ENCODE data around the gene LGI2. TPM values are rescaled to one million over a fixed set of nuclear protein-coding genes. Genes with fewer than 3 reads are reported as not detected.

Gene LGI2
- total RNA-seq, 1 donor from 2014 or later: 20.5 TPM

DNA sequence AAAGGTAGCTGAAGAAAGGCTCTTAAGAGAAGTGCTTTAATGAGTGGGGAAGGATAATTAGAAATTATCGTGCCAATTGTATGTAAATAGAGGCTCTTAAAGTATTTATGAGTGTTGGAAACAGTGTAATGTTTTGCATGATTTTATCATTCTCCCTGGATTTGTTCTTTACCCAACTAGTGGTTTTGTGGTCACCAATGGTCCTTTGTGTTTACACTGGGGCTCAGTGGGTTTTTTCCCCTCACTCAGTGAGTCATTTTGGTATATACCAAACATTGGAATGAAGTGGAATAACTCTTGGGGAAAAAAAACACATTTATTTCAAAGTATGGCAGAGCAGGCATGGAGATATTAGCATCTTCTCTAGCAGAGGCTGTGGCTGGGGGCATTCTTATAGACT is 20.8 kb upstream of the LGI2 start:
- H3K27ac Mint-ChIP-seq (ENCODE audit: unreplicated experiment): no peak overlapping the region

DNA sequence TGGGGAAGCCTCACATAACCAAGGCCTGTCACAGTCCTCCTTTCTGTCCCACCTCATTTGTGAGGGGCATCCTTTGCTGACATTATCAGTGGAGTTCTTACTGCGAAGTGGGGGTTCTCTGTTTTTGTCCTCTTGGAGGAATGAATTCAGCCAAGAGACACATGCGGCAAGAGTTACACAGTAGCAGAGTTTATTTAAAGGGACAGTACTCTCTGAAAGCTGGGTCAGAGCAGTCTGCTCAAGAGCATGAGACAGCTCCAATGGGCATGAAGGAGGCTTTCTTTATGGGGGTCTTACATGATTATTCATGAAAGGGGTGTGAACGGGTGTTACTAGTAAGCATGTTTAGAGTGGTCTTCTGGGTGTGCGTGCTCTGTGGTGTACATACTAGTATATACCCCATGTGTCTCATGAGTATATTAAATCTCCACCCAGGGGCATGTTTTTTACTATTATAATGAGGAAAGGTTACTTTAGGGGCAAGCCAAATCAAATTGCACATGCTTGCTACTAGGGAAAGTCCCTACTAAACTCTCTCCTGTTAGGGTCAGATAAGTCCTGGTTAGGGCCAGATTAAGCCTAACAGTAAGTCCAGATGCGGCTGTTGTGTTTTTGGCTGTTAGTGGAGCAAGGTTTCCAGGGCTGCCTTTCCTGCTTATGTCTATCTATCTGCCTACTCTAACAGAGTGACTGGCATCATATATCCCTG is 19.8 kb upstream of the LGI2 start:
- no peaks in the 10 kb centered on the region for H3K36me3 Mint-ChIP-seq (ENCODE audit: unreplicated experiment)
- DNase-seq: no peak
- no peak overlapping the region for H3K4me3 Mint-ChIP-seq (ENCODE audit: unreplicated experiment)
- peaks cover 9% of the 10 kb centered on the region for H3K9me3 Mint-ChIP-seq (ENCODE audit: unreplicated experiment)
- H3K27ac Mint-ChIP-seq (ENCODE audit: unreplicated experiment): no peak overlapping the region
- no peak for TF ChIP-seq CTCF (IDR thresholded peaks at IDR 0.05; ENCODE audit: partially characterized antibody, unreplicated experiment)
- H3K27me3 Mint-ChIP-seq (ENCODE audit: unreplicated experiment): peaks cover 2% of the 10 kb centered on the region
- H3K4me1 Mint-ChIP-seq (ENCODE audit: low read depth, unreplicated experiment): no peaks in the 10 kb centered on the region

More for the DNA sequence above, 20.8 kb upstream of the LGI2 start:
- no peak for TF ChIP-seq CTCF (IDR thresholded peaks at IDR 0.05; ENCODE audit: partially characterized antibody, unreplicated experiment)
- no peak overlapping the region for H3K4me3 Mint-ChIP-seq (ENCODE audit: unreplicated experiment)
- no peaks in the 10 kb centered on the region for H3K36me3 Mint-ChIP-seq (ENCODE audit: unreplicated experiment)
- H3K4me1 Mint-ChIP-seq (ENCODE audit: low read depth, unreplicated experiment): no peaks in the 10 kb centered on the region
- H3K27me3 Mint-ChIP-seq (ENCODE audit: unreplicated experiment): peaks cover 2% of the 10 kb centered on the region
- no peak for DNase-seq
- peaks cover 8% of the 10 kb centered on the region for H3K9me3 Mint-ChIP-seq (ENCODE audit: unreplicated experiment)

- Mint-ChIP-seq H3K36me3 (ENCODE audit: unreplicated experiment) (no peaks in the 10 kb centered on the region), H3K27me3 (ENCODE audit: unreplicated experiment) (peaks cover 3% of the 10 kb centered on the region), H3K4me1 (ENCODE audit: low read depth, unreplicated experiment) (no peaks in the 10 kb centered on the region), H3K27ac (ENCODE audit: unreplicated experiment) (no peak overlapping the region), H3K9me3 (ENCODE audit: unreplicated experiment) (peaks cover 5% of the 10 kb centered on the region), H3K4me3 (ENCODE audit: unreplicated experiment) (no peak overlapping the region)
- TF ChIP-seq CTCF (IDR thresholded peaks at IDR 0.05; ENCODE audit: partially characterized antibody, unreplicated experiment): no peak
- no peak for DNase-seq
Observed at GRCh38 chr4:25043548-25043947, 12.8 kb upstream of the LGI2 start.

DNA sequence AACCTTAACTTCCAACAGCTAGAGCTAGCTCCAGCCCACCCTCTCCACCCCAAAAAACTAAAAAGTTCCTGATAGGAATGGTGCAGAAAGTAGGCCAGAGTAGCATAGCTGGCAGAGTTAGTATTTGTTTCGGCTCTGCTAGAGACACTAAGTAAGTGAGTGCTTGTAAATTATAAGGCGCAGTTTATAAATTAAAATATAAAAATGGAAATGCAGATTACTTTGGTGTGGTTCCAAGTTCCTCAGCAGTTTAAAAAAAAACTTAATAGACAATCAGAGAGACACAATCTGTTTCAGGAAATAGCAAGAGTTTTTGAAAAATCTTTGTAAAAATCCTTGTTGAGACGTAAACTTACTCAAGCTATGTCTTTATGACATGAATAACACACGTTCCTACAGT is 2.8 kb upstream of the LGI2 start:
- no peak for DNase-seq
- Mint-ChIP-seq H3K9me3 (ENCODE audit: unreplicated experiment) (peaks cover 9% of the 10 kb centered on the region), H3K4me1 (ENCODE audit: low read depth, unreplicated experiment) (peaks cover 13% of the 10 kb centered on the region), H3K27ac (ENCODE audit: unreplicated experiment) (no peak overlapping the region), H3K4me3 (ENCODE audit: unreplicated experiment) (no peak overlapping the region), H3K36me3 (ENCODE audit: unreplicated experiment) (peaks cover 15% of the 10 kb centered on the region), H3K27me3 (ENCODE audit: unreplicated experiment) (peaks cover 3% of the 10 kb centered on the region)
- no peak for TF ChIP-seq CTCF (IDR thresholded peaks at IDR 0.05; ENCODE audit: partially characterized antibody, unreplicated experiment)

DNA sequence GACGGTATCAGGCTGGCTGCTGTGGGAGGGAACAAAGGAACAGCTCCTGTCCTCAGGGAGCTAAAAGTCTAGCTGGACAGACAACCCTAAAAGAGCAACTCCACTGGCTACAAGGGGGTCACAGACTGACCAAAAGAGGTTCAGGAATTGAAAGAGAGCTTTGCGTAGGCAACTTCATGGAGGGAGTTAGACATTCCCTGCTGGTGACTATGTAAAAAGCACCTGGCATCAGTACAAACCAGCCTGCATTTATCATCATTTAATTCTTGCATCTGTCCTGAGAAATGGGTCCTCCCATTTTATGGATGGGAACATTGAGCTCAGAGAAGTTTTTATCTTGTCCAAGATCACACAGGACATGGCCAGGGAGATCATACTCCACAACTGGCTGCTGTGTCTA is 1.4 kb upstream of the LGI2 start:
- DNase-seq: no peak
- Mint-ChIP-seq H3K27ac (ENCODE audit: unreplicated experiment) (no peak overlapping the region), H3K4me3 (ENCODE audit: unreplicated experiment) (peak overlapping the region; percentile 83), H3K27me3 (ENCODE audit: unreplicated experiment) (peaks cover 3% of the 10 kb centered on the region), H3K9me3 (ENCODE audit: unreplicated experiment) (peaks cover 9% of the 10 kb centered on the region), H3K4me1 (ENCODE audit: low read depth, unreplicated experiment) (peaks cover 21% of the 10 kb centered on the region), H3K36me3 (ENCODE audit: unreplicated experiment) (peaks cover 15% of the 10 kb centered on the region)
- no peak for TF ChIP-seq CTCF (IDR thresholded peaks at IDR 0.05; ENCODE audit: partially characterized antibody, unreplicated experiment)
